DND-41 (cell line): Measurements from ENCODE around the gene CCDC60.

Experiments used
- CTCF ChIP-seq: IDR thresholded peaks from 2 replicates; pipeline ENCODE4 v1.5.1; 2012; ENCODE audit warnings: borderline replicate concordance, low read length, moderate library complexity, mild to moderate bottlenecking; ENCODE audit not compliant: poor library complexity, severe bottlenecking; ENCODE audit errors: extremely low read depth
- EZH2 ChIP-seq: IDR thresholded peaks from 3 replicates; pipeline ENCODE4 v1.6.1; 2012; ENCODE audit warnings: borderline replicate concordance, low read depth, mild to moderate bottlenecking, moderate library complexity, low read length, inconsistent platforms; ENCODE audit not compliant: severe bottlenecking

GRCh38 chr12:119311878-119312277, 22.7 kb upstream of the CCDC60 start:
- TF ChIP-seq CTCF (no peak), EZH2 (no peak)
